GM19395 (cell line): ENCODE measurements around the gene BRSK2.
"Not testable (repeated sequence)": the region's sequence is repeated elsewhere in the genome, so short reads cannot be mapped to it uniquely, and the experiment has no call there.

Experiments
- ATAC-seq: cut with Tn5 transposase; IDR thresholded peaks from one replicate; pipeline ENCODE4 v1.9.1; 2021; ENCODE audit warnings: mild to moderate bottlenecking, moderate library complexity; ENCODE audit not compliant: unreplicated experiment

BRSK2 gene

GRCh38 chr11:1406571-1407485 lies 17.1 kb downstream of the BRSK2 start:
- no peak for ATAC-seq

- no peak for ATAC-seq
Measured at GRCh38 chr11:1407668-1408067, 17.9 kb downstream of the BRSK2 start.

- no peak for ATAC-seq
Measured at GRCh38 chr11:1408346-1408745, 18.6 kb downstream of the BRSK2 start.

- ATAC-seq = no peak
Measured at GRCh38 chr11:1409108-1409851, 19.5 kb downstream of the BRSK2 start.

GRCh38 chr11:1409852-1410125 lies 20.1 kb downstream of the BRSK2 start:
- ATAC-seq = not testable (repeated sequence)

- no peak for ATAC-seq
Measured at GRCh38 chr11:1410366-1411291, 20.9 kb downstream of the BRSK2 start.

GRCh38 chr11:1411301-1411700 lies 21.6 kb downstream of the BRSK2 start:
- no peak for ATAC-seq

GRCh38 chr11:1411739-1412138 lies 22.0 kb downstream of the BRSK2 start:
- not testable (repeated sequence) for ATAC-seq

- no peak for ATAC-seq
Measured at GRCh38 chr11:1412377-1413095, 22.8 kb downstream of the BRSK2 start.

GRCh38 chr11:1414650-1415049 lies 24.9 kb downstream of the BRSK2 start:
- no peak for ATAC-seq

- no peak for ATAC-seq
Measured at GRCh38 chr11:1415631-1416030, 25.9 kb downstream of the BRSK2 start.

- ATAC-seq = not testable (repeated sequence)
Measured at GRCh38 chr11:1418192-1418795, 28.6 kb downstream of the BRSK2 start.

GRCh38 chr11:1419811-1420210 lies 30.1 kb downstream of the BRSK2 start:
- no peak for ATAC-seq

GRCh38 chr11:1421291-1421690 lies 31.6 kb downstream of the BRSK2 start:
- ATAC-seq = no peak

- ATAC-seq = no peak
Measured at GRCh38 chr11:1422481-1422880, 32.7 kb downstream of the BRSK2 start.

- ATAC-seq = no peak
Measured at GRCh38 chr11:1422981-1423380, 33.2 kb downstream of the BRSK2 start.

- ATAC-seq = not testable (repeated sequence)
Measured at GRCh38 chr11:1423406-1423805, 33.7 kb downstream of the BRSK2 start.

- ATAC-seq = no peak
Measured at GRCh38 chr11:1425006-1425405, 35.3 kb downstream of the BRSK2 start.

GRCh38 chr11:1425439-1425838 lies 35.7 kb downstream of the BRSK2 start:
- ATAC-seq = no peak

- no peak for ATAC-seq
Measured at GRCh38 chr11:1428762-1429316, 39.1 kb downstream of the BRSK2 start.
